ENCODE measurements around the gene GPR119. TPM values are rescaled to one million over a fixed set of nuclear protein-coding genes. Genes with fewer than 3 reads are reported as not detected.

Gene GPR119
- total RNA-seq, 1 experiment from 2014 or later = not detected

- Mint-ChIP-seq H3K36me3 (peaks cover 5% of the 10 kb centered on the region), H3K27ac (no peak overlapping the region), H3K9me3 (no peaks in the 10 kb centered on the region), H3K4me3 (no peak overlapping the region), H3K27me3 (ENCODE audit: low read depth) (peaks cover 4% of the 10 kb centered on the region), H3K4me1 (peaks cover 17% of the 10 kb centered on the region)
- DNase-seq (ENCODE audit: low spot score) (no peak), ATAC-seq (no peak)
- TF ChIP-seq E2F1 (CRISPR knock-in tag; IDR thresholded peaks at IDR 0.05) (no peak), E2F5 (CRISPR knock-in tag; IDR thresholded peaks at IDR 0.05) (no peak), FOXK1 (CRISPR knock-in tag; IDR thresholded peaks at IDR 0.05) (no peak), SP1 (CRISPR knock-in tag; conservative IDR thresholded peaks at IDR 0.05) (no peak)
- POLR2A ChIA-PET = no interaction called here
- CTCF ChIA-PET = no interaction called here
Observed at GRCh38 chrX:130418740-130419139, 33.3 kb upstream of the GPR119 start.

GRCh38 chrX:130418066-130418465 is 32.6 kb upstream of the GPR119 start:
- TF ChIP-seq ZSCAN18 (CRISPR knock-in tag; IDR thresholded peaks at IDR 0.05) (no peak), KAT7 (CRISPR knock-in tag; IDR thresholded peaks at IDR 0.05; ENCODE audit: borderline replicate concordance) (no peak), ARID4B (CRISPR knock-in tag; IDR thresholded peaks at IDR 0.05; ENCODE audit: borderline replicate concordance) (no peak), ETV6 (CRISPR knock-in tag; IDR thresholded peaks at IDR 0.05) (no peak), NFYB (CRISPR knock-in tag; conservative IDR thresholded peaks at IDR 0.05; ENCODE audit: low read depth) (no peak), IRF1 (CRISPR knock-in tag; IDR thresholded peaks at IDR 0.05) (no peak), MYBL2 (CRISPR knock-in tag; IDR thresholded peaks at IDR 0.05) (no peak), GRHL2 (CRISPR knock-in tag; IDR thresholded peaks at IDR 0.05; ENCODE audit: insufficient replicate concordance, severe bottlenecking) (no peak), ZNF232 (CRISPR knock-in tag; IDR thresholded peaks at IDR 0.05) (no peak), NR2C2 (CRISPR knock-in tag; IDR thresholded peaks at IDR 0.05) (no peak)
- Mint-ChIP-seq H3K4me3 (no peak overlapping the region), H3K36me3 (peaks cover 5% of the 10 kb centered on the region), H3K9me3 (no peaks in the 10 kb centered on the region), H3K4me1 (peaks cover 17% of the 10 kb centered on the region), H3K27ac (no peak overlapping the region), H3K27me3 (ENCODE audit: low read depth) (no peaks in the 10 kb centered on the region)
- CTCF ChIA-PET = no interaction called here
- ATAC-seq (no peak), DNase-seq (ENCODE audit: low spot score) (no peak)
- POLR2A ChIA-PET = no interaction called here

- ChIA-PET CTCF (no interaction called here), POLR2A (interaction anchor here (0.6 kb wide), 1 partner anchor 1332 kb away, joined by 3 read pairs; no protein-coding TSS in a partner anchor)
- no peak for ATAC-seq
- Mint-ChIP-seq H3K9me3 (no peaks in the 10 kb centered on the region), H3K4me3 (no peak overlapping the region), H3K36me3 (peaks cover 8% of the 10 kb centered on the region), H3K27ac (no peak overlapping the region), H3K27me3 (ENCODE audit: low read depth) (no peaks in the 10 kb centered on the region), H3K4me1 (peaks cover 17% of the 10 kb centered on the region)
- DNase-seq (ENCODE audit: low spot score) = no peak
- TF ChIP-seq ZNF232 (CRISPR knock-in tag; IDR thresholded peaks at IDR 0.05) (no peak), ATF6 (CRISPR knock-in tag; IDR thresholded peaks at IDR 0.05) (no peak), NR1H2 (CRISPR knock-in tag; IDR thresholded peaks at IDR 0.05) (no peak), SOX15 (CRISPR knock-in tag; IDR thresholded peaks at IDR 0.05) (no peak), ZNF425 (CRISPR knock-in tag; conservative IDR thresholded peaks at IDR 0.05) (no peak), ZNF317 (CRISPR knock-in tag; IDR thresholded peaks at IDR 0.05; ENCODE audit: borderline replicate concordance, low read depth) (no peak)
Observed at GRCh38 chrX:130416785-130417184, 31.3 kb upstream of the GPR119 start.
